Pancreas (tissue), 10 donors: ENCODE data around the gene SEC14L5. TPM values are rescaled to one million over a fixed set of nuclear protein-coding genes. Genes with fewer than 3 reads are reported as not detected.

Experiments used
- ATAC-seq, 4 donors: fragments of 200-7000 bp; cut with Tn5 transposase; one replicate each; pipeline versions ENCODE4 v1.8.0 to v1.9.1; 2020; ENCODE audit warnings: mild to moderate bottlenecking in 4 of 4, moderate library complexity in 4 of 4
- DNase-seq, 6 donors: peaks; one replicate each; pipeline ENCODE4 v3.0.0-alpha.2; 2020
- FAIRE-seq: peaks from 2 replicates; lab custom pipeline; 2012; peaks lifted over from hg19 to GRCh38; lab: Jason Lieb, UNC
- H3K27ac ChIP-seq, 4 donors: fragments of 200-600 bp; sonication (generic); 1 replicate in 3 of 4; 2 replicates in 1 of 4; pipeline versions ENCODE4 v1.5.0 to v1.8.0; 2020
- H3K27me3 ChIP-seq, 4 donors: fragments of 200-600 bp; one replicate each; pipeline ENCODE4 v1.8.0; 2021
- H3K36me3 ChIP-seq, 3 donors: fragments of 200-600 bp; sonication (generic) in 1 of 3; one replicate each; pipeline versions ENCODE4 v1.5.0 to v1.8.0; 2020 to 2021
- H3K4me1 ChIP-seq, 3 donors: fragments of 200-600 bp; one replicate each; pipeline ENCODE4 v1.8.0; 2021
- H3K4me3 ChIP-seq, 4 donors: fragments of 200-600 bp; sonication (generic) in 2 of 4; one replicate each; pipeline versions ENCODE4 v1.5.0 to v1.8.0; 2020 to 2021
- H3K9me3 ChIP-seq, 4 donors: fragments of 200-600 bp; one replicate each; pipeline ENCODE4 v1.8.0; 2021
- CTCF ChIP-seq, 4 donors: fragments of 200-600 bp; sonication (generic) in 3 of 4; IDR thresholded peaks; one replicate each; pipeline versions ENCODE4 v1.5.0 to v1.8.0; 2021; ENCODE audit warnings: antibody characterized with exemption in 4 of 4
- WGBS, 2 donors: extraction: QIAGEN DNeasy Blood & Tissue Kit; methylation state at CpG; one replicate each; pipeline ENCODE4 v1.1.7; 2013; 5-methylcytosine and 5-hydroxymethylcytosine counted together
- intact Hi-C, 3 donors: fragments of 100-400 bp; cut with DNase I; formaldehyde crosslinking; loops; one replicate each; pipeline versions ENCODE4 v1.11.1 to v1.14.2; 2022
- polyA plus RNA-seq, 2 donors: library from polyadenylated mRNA; stranded (reverse); fragments of 200-250 nt; gene quantifications; one replicate each; pipeline ENCODE4 v1.2.3, GENCODE V29; 2013
- total RNA-seq, 6 donors: library from RNA; stranded (reverse); fragmentation: NEBNext Ultra II Directional in 4 of 6; extraction: Animal tissue kit (Norgen Biotek cat#: 25700) in 4 of 6; gene quantifications; one replicate each; pipeline versions ENCODE4 v1.2.1 to v1.2.4, GENCODE V29; 2021 to 2023
- donor health status: healthy with polysubstance abuse.
- donor health status: DM: no; HTN: no; CAD: no; lungs with moderate emphysema.
- donor health status: DM: no; HTN: no; CAD: no.
- donor health status: control.
- donor health status: control.
- donor health status: Bipolar disorder and iron deficiency.
- donor health status: DM: yes; HTN: yes; CAD: no.
- donor health status: DM: no; HTN: no; CAD: no.
- donor health status: DM: no; HTN: no; CAD: no.
- donor health status: DM: yes; HTN: yes; CAD: no.

Gene SEC14L5
- total and polyA plus RNA-seq, 8 donors: 0.22 to 0.79 (median 0.51) TPM

DNA sequence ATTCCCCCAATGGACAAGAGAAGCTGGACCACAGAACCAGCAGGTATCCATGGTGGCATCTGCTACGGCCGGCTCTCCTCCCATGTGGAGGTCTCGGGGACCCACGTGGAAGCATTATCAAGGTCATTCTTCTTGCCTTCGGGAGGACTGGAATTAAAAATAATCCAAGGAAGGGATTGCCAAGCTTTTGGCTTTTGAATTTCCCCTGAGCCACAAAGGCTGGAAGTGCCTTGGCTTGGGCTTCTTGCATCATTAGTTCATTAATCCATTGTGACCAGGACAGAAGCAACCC, 59.5 kb downstream of the SEC14L5 start:
- 74 to 83% methylated on average over 5 of the region's 5 CpGs for WGBS, 2 donors
- no peak for FAIRE-seq
- Histone ChIP-seq H3K27ac (no peak overlapping the region), H3K4me1 (no peaks in the 10 kb centered on the region), H3K4me3 (no peak overlapping the region), H3K9me3 (no peaks in the 10 kb centered on the region), H3K36me3 (no peaks in the 10 kb centered on the region), H3K27me3 (no peaks in the 10 kb centered on the region)
- DNase-seq: no peak
- no peak for ATAC-seq
- TF ChIP-seq CTCF (IDR thresholded peaks at IDR 0.05): no peak
- intact Hi-C loops: no loop called here

DNA sequence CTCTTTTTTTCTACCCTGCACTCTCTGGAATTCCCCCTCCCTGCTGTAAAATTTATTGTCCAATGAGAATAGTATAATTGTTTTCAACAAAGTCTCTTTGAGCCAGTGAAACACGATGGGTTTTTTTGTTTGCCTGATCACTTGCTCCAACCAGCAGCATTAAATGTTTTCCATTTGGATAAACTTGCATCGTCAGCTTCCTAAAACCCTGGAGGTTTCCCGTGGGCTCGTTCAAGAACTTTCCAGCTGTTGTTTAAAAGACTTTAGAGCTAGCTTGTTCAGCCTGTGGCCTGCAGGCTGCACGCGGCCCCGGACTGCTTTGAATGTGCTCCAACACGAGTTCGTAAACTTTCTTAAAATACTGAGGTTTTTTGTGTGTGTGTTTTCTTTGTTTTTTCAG, 60.7 kb downstream of the SEC14L5 start:
- H3K27ac ChIP-seq: no peak overlapping the region
- no peaks in the 10 kb centered on the region for H3K27me3 ChIP-seq
- H3K4me1 ChIP-seq: no peaks in the 10 kb centered on the region
- DNase-seq (no peak), FAIRE-seq (no peak), ATAC-seq (peak in 1 of 4 donors; percentile 53)
- no peaks in the 10 kb centered on the region for H3K36me3 ChIP-seq
- 34 to 49% methylated on average over 9 of the region's 9 CpGs for WGBS, 2 donors
- no peak for TF ChIP-seq CTCF (IDR thresholded peaks at IDR 0.05)
- H3K9me3 ChIP-seq: no peaks in the 10 kb centered on the region
- intact Hi-C loops: no loop called here
- H3K4me3 ChIP-seq: no peak overlapping the region

DNA sequence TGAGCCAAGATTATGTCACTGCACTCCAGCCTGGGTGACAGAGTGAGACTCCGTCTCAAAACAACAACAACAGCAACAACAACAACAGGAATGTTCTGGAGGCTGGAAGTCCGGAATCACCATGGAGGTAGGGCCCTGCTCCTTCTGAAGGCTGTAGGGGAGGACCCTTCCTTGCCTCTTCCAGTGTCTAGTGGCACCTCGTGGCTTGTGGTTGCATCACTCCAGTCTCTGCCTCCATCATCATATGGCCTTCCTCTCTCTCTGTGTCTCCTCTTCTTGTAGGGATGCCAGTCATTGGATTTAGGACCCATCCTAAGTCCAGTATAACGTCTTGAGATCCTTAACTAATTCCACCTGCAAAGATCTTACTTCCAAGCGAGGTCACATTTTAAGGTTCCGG, 61.6 kb downstream of the SEC14L5 start:
- DNase-seq (no peak), ATAC-seq (no peak), FAIRE-seq (no peak)
- H3K27ac ChIP-seq: no peak overlapping the region
- TF ChIP-seq CTCF (IDR thresholded peaks at IDR 0.05): no peak
- intact Hi-C loops: no loop called here
- WGBS, 2 donors: 48 to 63% methylated on average over 6 of the region's 6 CpGs
- H3K36me3 ChIP-seq: no peaks in the 10 kb centered on the region
- H3K4me1 ChIP-seq: no peaks in the 10 kb centered on the region
- H3K4me3 ChIP-seq: no peak overlapping the region
- H3K9me3 ChIP-seq: no peaks in the 10 kb centered on the region
- H3K27me3 ChIP-seq: no peaks in the 10 kb centered on the region

GRCh38 chr16:5020551-5020950, 62.4 kb downstream of the SEC14L5 start:
- FAIRE-seq: no peak
- 47 to 52% methylated on average over 15 of the region's 15 CpGs for WGBS, 2 donors

GRCh38 chr16:5022521-5022920, 64.4 kb downstream of the SEC14L5 start:
- Histone ChIP-seq H3K4me3 (no peak overlapping the region), H3K36me3 (no peaks in the 10 kb centered on the region), H3K4me1 (no peaks in the 10 kb centered on the region), H3K27ac (no peak overlapping the region), H3K27me3 (no peaks in the 10 kb centered on the region), H3K9me3 (no peaks in the 10 kb centered on the region)
- intact Hi-C loops: no loop called here
- WGBS, 2 donors: 49 to 54% methylated on average over 6 of the region's 6 CpGs
- DNase-seq (no peak), ATAC-seq (peak in 1 of 4 donors; percentile 28), FAIRE-seq (no peak)
- TF ChIP-seq CTCF (IDR thresholded peaks at IDR 0.05): no peak

More at GRCh38 chr16:5020551-5020950, 62.4 kb downstream of the SEC14L5 start:
- no peak for TF ChIP-seq CTCF (IDR thresholded peaks at IDR 0.05)
- DNase-seq (no peak), ATAC-seq (no peak)
- Histone ChIP-seq H3K27ac (no peak overlapping the region), H3K27me3 (no peaks in the 10 kb centered on the region), H3K4me1 (no peaks in the 10 kb centered on the region), H3K9me3 (no peaks in the 10 kb centered on the region), H3K4me3 (no peak overlapping the region), H3K36me3 (no peaks in the 10 kb centered on the region)
- intact Hi-C loops: no loop called here
